Measurements from ENCODE around the gene GNG3.
A peak's percentile ranks its signal among the peaks of the same experiment; 100 is the strongest.
"Not testable (repeated sequence)": the region's sequence is repeated elsewhere in the genome, so short reads cannot be mapped to it uniquely, and the experiment has no call there.

Gene GNG3

DNA sequence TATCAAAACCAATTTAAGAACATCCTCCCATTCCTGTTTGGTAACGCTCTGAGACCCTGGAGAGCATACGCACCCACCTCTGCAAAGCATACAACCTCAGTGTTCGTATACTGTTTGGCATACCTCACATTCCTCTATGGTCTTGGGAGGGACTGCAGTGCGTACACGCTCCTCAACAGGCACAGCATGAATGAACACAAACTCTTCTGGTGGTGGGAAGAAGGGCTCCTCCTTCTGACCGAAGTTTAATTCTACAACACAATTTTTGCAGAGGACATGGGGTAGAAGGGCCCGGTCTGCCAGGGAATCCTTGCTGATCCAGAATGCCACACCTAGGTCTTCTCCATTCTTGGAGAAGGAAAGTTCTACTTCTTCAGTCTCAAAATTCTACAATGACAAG lies 14.5 kb downstream of the GNG3 start:
- DNase-seq: no peak

DNA sequence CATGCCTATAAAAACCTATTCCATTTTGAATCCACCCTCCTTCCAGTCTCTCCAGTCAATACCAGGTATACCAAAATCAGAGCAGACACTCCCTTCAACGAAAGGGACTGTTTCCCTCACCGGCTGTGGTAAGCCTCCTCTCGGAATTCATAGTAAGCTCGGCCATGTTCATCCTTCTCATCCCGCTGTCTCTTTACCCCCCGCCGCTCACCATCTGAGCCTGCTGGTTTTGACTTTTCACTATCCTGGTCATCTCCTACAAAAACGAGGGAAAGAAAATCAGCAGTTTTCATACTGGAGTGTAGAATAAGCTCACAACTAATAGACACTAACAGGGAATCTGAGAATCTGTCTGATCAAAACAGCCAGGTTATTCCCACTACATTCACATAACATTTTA lies 16.7 kb downstream of the GNG3 start:
- DNase-seq: no peak

DNA sequence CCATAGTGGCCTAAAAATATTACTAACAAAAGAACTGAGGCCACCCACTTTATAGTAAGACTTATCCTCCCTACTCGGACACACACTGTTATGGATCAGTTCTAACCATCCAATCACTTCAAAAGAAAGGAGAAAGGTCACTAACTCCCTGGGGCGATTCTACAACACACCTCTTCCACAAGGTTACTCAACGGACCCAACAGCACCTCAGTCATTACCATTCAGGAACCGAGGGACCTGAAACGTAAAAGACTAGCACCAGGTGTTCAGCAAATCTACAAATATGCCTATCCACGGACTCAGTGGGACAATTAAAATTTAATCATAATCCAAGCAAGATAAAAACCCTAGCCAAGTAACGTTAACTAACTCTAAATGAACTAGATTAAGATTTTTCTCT lies 18.2 kb downstream of the GNG3 start:
- DNase-seq: no peak

DNA sequence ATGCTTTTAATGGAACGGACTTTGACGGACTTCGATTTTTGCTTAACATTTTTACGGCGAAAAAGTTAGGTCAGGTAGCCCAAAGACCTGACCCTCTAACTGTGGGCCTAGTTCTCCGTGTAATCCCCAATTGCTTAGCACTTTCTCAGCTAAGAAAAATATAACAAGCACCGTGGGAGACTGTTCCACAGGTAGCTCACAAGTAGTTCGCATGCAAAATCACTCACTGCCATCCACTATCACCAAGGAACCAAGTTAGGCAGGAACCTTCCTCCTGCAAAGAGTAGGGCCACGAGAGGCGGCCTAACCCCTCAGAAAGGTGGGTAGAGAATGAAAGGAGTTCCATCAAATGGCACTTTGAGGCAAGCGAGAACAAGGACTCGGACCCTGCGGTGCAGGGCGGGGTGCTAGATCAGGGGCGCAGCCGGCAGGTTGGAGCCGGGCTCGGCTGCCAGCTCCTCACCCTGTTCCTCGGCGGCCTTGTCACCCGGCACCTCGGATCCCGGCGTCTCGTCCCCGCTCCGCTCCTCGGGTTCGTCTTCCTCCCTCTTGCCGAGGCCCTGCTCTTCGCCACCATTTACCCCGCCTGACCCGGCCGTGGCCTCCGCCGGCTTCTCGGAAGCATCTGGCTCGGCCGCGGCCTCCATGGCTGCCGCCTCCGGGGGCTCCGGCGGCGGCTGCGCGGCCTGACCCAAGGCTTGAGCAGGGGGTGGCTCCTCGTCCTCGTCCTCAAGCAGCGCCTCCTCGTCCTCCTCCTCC lies 18.9 kb downstream of the GNG3 start:
- no peak for DNase-seq

DNA sequence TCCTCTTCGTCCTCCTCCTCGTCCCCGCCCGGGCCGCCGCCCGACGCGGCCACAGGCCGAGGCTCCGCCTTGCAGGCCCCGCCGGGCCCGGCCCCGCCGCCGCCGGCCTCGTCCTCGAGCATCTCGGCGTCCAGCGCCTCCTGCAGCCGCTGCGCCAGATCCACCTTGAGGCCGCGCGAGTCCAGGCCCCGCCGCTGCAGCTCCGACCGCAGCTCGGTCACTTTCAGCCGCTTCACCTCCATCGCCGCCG lies 19.4 kb downstream of the GNG3 start:
- no peak for DNase-seq

DNA sequence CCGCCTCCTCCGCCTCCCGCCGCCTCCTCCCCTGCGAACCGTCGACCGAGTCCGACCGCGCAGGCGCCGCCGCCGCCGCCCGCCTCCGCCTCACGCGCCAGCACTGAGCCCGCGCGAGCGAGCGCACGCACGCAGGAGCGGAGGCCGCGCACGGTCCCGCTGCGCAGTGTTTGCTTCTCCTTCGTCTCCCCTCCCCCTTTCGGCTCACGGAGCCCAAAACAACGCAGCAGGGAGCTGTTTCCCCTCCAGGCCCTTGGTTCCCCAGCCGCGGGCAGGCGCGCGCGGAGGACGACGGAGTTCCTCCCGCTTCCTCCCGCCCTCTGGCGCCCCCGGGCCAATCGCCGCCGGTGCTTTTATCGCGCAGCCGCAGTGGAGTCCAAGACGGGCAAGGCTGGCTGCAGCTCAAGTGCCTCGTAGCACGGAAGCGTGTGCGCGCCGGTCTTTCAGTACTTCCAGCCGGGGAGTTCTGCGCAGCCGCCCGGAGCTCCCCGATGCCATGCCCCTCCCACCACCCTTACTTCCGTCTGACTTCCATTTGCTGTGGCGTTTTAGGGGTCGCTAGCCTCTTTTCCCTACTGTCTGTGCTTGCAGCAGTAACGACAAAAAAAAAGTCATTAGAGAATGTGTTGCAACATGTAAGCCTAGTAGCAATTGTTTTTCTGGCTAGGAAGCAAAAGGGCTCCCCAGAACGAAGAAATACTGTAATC lies 19.8 kb downstream of the GNG3 start, which contains the start of gene HNRNPUL2:
Gene HNRNPUL2 (minus strand): TSS at position 293 of the 707 bp plus-strand sequence. CDS start 301 bp downstream, outside the sequence.
- DNase-seq: peak; percentile 98

DNA sequence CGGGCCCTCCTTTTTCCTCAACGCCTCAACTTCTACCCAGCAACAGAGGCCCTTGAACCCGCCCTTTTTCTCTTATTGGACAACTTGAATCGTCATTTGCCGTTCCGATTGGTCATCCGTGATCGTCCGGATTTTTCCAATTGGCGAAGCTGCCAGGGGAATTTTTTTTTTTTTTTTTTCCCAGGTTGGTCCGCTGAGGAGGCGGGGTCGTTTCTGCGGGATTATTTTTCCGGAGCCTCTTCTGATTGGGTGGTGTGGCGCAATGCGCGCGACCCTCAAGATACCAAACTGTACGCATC lies 20.3 kb downstream of the GNG3 start:
- DNase-seq: peak; percentile 95

DNA sequence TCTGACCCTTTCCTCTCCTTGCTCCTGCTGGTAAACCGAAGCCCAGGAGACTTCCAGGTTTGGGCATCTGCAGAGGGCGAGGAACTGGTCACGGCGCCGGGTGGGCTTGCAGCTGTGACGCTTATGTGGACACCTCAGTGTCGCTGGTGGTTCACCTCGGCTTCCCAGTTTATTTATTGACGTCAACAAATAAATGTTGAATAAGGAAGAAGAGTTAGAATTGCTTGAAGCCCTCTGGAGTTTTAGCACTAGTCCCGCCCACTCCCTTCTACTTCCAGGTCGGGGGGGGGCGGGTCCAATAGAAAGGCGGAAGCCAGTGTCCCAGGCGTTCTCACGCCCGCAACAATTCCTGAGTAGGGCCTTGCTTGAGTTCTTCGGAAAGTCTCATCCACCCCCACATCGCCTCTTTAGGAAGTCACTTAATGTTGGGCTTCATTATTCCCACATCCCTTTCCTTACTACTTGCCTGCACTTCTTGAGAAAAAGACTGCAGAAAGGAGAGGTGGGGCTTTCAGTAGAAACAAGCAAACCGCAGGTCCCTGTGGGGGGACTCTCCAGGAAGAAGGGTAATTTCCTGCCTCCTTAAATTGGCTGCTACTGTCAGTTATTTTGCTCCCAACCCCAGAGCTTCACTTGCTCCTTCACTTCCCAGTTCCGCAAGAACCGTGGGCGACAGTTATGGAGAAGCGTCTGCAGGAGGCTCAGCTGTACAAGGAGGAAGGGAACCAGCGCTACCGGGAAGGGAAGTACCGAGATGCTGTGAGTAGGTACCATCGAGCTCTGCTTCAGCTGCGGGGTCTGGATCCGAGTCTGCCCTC lies 20.9 kb downstream of the GNG3 start, which contains the start of gene TTC9C:
Gene TTC9C (plus strand): TSS at position 316 of the 818 bp plus-strand sequence. CDS start 363 bp downstream, at position 679.
- peak; percentile 79 for DNase-seq

DNA sequence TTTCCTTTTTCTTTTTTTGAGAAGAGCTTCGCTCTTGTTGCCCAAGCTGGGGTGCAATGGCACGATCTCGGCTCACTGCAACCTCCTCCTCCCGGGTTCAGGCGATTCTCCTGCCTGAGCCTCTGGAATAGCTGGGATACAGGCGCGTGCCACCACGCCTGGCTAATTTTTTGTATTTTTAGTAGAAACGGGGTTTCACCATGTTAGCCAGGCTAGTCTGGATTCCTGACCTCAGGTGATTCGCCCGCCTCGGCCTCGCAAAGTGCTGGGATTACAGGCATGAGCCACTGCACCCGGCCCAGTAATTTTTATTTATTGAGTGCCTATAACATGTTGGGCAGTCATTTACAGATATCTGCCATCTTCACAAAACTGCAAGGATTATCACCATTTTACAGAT lies 22.6 kb downstream of the GNG3 start:
- not testable (repeated sequence) for DNase-seq

DNA sequence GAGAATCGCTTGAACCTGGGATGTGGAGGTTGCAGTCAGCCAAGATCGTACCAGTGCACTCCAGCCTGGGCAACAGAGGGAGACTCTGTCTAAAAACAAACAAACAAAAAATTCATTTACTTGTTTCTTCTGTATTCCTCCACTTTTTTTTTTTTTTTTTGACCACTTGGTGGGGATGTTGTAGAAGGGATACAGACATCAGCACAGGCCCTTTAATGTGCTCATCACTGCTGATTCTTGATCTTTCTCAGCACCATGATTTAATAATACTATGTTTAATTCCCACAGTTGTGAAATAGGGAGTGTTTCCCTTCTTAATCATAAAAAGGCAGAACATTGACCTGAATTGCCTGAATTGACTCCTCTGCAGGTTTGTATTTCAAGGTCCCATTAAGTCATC lies 25.4 kb downstream of the GNG3 start:
- DNase-seq: no peak

DNA sequence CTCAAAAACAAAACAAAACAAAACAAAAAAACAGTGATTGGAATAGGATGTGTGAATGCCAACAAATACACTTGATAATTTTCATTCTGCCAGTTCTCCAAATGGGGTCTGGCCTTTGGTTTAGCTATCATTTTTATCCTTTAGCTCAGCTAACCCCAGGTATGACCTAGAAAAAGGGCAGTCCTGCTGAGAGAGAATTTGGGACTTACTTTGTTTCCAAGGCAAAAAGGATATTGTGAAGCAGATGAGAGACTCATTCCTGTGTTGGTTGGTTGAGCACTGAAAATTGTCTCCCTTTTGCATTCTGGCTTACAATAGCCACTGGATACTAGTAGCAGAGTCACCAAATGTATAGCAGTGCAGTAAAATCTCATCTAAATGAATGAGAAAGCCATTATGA lies 29.7 kb downstream of the GNG3 start:
- DNase-seq: no peak

DNA sequence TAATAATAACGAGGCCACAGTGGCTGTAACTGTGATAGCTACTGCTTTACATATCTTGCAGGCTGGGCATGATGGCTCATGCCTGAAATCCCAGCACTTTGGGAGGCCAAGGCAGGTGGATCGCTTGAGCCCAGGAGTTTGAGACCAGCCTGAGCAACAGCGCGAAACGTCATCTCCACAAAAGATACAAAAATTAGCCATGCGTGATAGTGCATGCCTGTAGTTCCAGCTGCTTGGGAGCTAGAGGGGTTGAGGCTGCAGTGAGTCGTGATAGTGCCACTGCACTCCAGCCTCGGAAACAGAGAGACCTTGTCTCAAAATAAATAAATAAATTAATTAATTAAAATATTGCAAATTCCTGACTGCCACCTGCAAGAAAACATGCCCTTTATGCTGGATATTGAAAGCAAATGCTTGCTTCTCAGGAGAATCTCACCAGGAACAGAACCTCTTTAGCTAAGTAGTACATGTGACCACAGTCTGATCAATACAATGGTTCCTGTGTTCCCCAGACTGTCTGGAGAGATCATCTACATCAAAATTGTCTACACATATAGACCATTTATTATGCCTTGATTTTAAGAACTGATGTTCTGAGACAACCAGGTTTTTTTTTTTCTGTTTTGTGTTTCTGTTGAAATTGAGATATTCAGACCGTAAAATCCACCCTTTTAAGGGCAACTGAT lies 40.1 kb downstream of the GNG3 start:
- no peak for DNase-seq

DNA sequence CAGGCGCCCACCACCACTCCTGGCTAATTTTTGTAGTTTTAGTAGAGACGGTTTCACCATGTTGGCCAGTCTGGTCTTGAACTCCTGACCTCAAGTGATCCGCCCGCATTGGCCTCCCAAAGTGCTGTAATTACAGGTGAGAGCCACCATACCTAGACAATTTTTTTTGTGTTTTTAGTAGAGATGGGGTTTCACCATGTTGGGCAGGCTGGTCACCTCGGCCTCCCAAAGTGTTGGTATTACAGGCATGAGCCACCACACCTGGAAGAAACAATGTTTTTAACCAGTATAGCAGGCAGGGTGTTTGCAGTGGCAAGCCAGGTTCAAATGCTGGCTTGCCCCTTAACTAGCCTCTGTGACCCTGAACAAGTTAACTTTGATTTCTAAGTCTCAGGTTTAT lies 42.5 kb downstream of the GNG3 start:
- DNase-seq: not testable (repeated sequence)

DNA sequence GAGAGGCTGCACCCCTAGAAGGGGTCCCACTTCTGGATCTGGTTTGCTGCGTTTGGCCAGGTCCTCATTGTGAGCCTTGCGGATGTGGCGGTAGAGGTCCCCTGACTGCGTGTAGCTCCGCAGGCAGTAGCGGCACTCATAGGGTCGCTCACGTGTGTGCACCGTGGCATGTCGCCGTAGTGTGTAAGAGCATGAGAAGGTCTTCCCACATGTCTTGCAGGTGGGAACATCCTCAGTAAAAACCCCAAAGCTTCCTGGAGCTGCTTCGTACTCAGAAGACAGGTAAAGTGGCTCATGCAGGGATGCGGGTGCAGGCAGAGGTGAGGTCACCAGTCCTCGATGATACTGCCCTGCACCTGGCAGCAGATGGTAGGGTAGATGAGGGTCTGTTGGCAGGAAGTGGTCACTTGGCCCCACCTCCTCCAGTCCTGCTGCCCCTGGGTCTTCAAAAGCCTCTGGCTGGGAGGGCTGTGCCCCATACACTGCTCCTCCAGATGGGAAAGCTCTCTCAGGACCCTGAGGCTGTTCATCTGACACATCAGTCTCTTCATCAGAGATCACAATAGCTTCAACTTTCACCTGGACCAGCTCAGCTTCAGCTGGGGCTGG lies 44.8 kb downstream of the GNG3 start:
- DNase-seq: no peak

DNA sequence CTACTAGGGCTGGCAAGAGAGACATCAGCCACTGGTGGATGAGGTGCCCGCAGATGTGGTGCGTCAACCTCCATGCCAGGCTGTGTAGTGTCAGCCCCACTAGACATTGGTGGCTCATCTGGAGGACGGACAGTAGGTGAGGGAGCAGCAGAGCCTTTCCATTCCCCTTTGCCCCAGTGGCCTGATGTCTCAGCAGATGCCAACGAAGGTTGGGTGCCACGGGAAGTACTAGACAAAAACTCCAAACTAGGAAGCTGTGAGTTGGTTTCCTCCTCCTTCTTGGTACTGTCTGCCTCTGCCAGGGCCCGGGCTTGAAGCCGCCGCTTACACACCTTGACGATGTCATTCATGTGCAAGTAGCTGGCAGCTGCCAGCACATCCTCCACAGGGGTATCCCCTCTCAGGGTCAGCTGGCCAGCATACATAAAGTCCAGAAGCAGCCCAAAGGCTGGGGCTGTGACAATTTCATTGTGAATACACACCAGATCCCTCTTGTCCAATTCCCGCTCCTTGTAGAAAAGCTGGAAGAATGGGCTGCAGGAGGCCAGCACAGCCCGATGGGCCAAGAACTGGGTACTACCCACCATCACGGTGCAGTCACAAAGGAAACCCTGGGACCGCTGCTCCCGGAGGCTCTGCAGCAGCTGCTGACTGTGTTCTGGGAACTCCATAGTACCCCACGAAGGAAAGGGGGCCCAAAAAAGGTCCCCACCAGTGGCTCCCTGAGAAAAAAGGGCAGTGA lies 45.7 kb downstream of the GNG3 start:
- no peak for DNase-seq

DNA sequence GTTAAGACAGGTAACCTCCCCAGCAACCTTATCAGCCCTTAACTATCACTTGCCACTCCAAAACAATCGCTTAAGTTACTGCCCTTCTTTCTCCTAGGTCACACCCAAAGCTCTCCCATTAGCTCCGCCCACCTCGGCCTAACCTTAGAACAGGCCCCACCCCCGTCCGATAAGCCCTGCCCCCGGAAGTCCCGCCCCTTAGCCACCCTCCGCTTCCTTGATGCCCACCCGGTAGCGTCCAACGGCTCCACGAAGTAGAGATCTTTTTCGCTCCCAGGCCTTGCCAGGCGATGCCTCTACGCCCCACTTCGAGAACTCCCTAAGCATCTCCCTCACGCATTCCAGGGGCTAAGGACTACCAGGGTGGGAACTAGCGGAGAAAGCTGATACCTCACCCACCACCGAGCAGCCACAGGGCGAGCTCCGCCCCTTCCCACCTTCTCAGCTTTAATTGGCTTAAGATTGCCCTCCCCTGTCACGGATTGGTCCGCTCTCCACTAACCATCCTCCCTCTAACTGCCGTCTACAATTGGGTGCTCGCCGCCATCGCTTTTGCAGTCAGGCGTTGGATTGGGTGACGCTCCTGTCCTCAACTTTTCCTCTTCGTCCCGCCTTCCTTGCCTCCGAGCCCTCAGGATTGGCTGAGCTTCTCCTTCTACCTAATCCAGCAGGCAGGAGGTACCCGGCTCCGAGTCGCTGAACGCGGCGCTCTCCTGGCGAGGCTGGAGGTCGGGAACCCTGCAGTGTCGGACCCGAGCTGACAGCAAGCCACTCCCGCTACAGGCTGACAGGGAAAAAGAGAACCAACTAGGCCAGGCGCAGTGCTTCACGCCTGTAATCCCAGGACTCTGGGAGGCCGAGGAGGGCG lies 46.5 kb downstream of the GNG3 start, which contains the start of gene ZBTB3:
Gene ZBTB3 (minus strand): TSS at position 425 of the 868 bp plus-strand sequence. CDS start 496 bp downstream, outside the sequence.
- DNase-seq: peak; percentile 99

DNA sequence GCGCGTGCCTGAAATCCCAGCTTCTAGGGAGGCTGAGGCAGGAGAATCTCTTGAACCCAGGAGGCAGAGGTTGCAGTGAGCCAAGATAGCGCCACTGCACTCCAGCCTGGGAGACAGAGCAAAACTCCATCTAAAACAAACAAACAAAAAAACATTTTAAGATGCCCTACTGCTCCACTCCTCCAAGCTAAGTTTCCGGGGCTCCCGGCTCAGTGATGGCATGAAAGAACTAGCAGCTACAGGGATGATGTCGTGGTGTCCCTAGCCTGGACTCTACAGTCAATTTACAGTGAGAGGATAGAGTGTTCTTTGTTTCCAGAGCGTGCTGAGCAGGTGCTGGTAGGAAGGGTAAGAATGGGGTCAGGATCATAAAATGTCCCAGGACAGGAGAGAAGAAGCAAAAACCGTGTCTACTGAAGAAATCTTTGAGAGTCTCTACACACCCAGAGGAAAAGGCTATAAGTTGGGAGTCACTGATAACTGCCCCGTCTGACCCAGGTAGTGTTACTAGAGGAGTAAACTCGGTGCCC lies 47.7 kb downstream of the GNG3 start:
- no peak for DNase-seq

DNA sequence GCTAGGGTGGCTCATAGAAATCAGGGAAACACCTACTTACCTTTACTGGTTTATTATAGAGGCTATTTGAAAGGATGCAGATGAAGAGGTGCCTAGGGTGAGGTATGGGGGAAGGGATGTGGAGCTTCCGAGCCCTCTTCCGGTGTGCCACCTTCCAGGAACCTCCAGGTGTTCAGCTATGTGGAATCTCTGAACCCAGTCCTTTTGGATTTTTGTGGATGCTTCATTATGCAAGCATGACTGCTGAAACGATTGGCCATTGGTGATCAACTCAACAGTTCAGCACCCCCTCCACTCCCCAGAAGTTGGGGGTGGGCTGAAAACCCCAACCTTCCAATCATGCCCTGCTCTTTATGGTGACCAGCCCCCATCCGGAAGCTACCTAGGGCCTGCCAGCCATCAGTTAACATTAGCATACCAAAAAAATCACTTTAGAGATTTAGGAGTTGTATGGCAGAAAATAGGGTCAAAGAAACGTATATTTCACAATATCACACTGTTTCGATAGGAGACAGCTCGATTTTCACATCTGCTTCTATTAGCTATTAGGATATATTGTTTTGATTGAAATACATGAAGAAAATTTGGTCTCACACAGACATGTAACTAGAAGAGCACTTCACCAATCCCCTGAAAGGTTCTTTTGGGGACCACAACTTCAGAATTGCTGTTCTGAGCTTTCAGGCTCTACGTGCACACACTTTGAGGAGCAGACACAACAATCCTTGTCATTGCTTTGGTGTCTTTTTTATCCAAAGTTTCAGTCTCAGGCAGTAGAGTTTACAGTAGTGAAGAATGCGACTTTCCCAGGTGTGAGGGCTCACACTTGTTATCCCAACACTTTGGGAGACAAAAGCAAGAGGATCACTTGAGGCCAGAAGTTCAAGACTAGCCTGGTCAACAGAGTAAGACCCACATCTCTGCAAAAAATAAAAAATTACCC lies 50.6 kb downstream of the GNG3 start:
- DNase-seq: no peak

Measured in NCI-H510A treated with DMSO at 0.1 percent for 48 hours (cell line).